ENCODE data around the gene TMEM248. TPM values are rescaled to one million over a fixed set of nuclear protein-coding genes. Genes with fewer than 3 reads are reported as not detected.
"Not testable (repeated sequence)": the region's sequence is repeated elsewhere in the genome, so short reads cannot be mapped to it uniquely, and the experiment has no call there.

TMEM248 gene
- total RNA-seq, 2 experiments from 2014 or later = 88.3 to 91.6 TPM

DNA sequence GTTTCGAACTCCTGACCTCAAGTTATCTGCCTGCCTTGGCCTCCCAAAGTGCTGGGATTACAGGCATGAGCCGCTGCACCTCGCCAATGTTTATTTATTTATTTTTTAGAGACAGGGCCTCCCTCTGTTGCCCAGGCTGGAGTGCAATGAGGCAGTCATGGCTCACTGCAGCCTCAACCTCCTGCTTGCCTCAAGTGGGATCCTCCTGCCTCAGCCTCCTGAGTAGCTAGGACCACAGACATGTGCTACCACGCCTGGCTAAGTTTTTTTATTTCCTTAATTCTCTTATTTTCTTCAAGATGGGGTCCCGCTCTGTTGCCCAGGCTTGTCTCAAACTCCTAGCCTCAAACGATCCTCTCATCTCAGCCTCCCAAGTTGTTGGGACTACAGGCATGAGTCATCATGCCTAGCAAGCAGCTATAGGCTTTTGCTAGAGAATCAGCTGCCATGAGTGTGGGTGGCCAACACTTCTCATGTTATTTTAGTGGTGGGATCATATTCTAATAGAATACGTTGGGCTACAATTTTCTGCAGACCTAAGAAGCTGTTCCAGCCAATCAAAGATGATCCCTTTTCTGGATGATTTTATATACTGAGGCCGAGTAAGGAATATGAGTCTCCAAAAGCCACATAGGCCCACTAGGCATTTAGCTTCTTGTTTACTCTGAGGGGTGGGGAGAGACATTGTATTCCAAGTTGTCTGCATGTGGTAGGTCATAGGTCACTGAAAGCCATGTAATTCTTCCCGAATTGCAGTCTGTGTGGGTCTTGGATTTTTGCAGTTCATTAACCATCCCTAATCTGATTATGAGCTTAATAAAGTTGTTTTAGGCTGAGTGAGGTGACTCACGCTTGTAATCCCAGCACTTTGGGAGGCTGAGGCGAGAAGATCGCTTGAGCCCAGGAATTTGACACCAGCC, 7.6 kb upstream of the TMEM248 start:
- no peaks in the 10 kb centered on the region for H3K9me3 Mint-ChIP-seq
- H3K36me3 Mint-ChIP-seq (ENCODE audit: low read depth) = no peaks in the 10 kb centered on the region
- DNase-seq = no peak
- no peaks in the 10 kb centered on the region for H3K4me1 Mint-ChIP-seq
- CTCF ChIA-PET = no interaction called here
- H3K4me3 Mint-ChIP-seq = no peak overlapping the region
- H3K27me3 Mint-ChIP-seq = peaks cover 2% of the 10 kb centered on the region
- H3K27ac Mint-ChIP-seq = no peak overlapping the region
- POLR2A ChIA-PET = no interaction called here

DNA sequence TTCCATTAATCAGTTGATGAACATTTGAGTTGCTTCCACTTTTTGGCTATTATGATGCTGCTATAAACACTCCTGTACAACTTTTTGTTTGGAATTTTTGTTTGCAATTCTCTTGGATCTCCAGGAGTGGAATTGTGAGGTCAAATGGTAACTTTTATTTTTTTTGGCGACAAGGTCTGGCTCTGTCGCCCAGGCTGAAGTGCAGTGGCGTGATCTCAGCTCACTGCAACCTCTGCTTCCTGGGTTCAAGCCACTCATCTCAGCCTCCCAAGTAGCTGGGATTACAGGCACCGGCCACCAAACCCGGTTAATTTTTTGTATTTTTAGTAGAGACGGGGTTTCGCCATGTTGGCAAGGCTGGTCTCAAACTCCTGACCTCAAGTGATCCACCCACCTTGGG, 3.1 kb upstream of the TMEM248 start:
- peaks cover 13% of the 10 kb centered on the region for H3K36me3 Mint-ChIP-seq (ENCODE audit: low read depth)
- H3K27ac Mint-ChIP-seq, CTCF ChIA-PET, DNase-seq, H3K4me3 Mint-ChIP-seq, H3K9me3 Mint-ChIP-seq, H3K27me3 Mint-ChIP-seq, POLR2A ChIA-PET: not testable (repeated sequence)
- H3K4me1 Mint-ChIP-seq = peaks cover 24% of the 10 kb centered on the region

DNA sequence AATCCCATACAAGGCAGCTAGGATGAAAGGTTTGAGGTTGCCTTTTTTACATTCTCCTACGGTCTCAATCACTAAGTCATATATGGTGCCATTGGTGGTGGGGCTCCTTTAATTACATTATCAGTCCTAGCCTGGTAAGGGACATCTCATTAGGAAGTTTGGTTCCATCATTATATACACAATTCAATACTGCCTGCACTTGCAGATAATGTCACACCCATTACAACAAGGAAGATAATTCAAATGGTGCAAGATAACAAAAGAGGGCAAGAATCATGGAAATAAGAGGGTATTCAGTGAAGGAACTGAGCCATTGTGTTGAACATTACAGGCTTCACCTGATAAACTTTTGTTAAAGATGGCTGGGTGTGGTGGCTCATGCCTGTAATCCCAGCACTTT, 1.7 kb upstream of the TMEM248 start:
- no peaks in the 10 kb centered on the region for H3K9me3 Mint-ChIP-seq
- no peak overlapping the region for H3K27ac Mint-ChIP-seq
- ChIA-PET POLR2A (no interaction called here), CTCF (no interaction called here)
- no peak overlapping the region for H3K4me3 Mint-ChIP-seq
- peaks cover 2% of the 10 kb centered on the region for H3K27me3 Mint-ChIP-seq
- peaks cover 36% of the 10 kb centered on the region for H3K4me1 Mint-ChIP-seq
- no peak for DNase-seq
- H3K36me3 Mint-ChIP-seq (ENCODE audit: low read depth) = peaks cover 13% of the 10 kb centered on the region

DNA sequence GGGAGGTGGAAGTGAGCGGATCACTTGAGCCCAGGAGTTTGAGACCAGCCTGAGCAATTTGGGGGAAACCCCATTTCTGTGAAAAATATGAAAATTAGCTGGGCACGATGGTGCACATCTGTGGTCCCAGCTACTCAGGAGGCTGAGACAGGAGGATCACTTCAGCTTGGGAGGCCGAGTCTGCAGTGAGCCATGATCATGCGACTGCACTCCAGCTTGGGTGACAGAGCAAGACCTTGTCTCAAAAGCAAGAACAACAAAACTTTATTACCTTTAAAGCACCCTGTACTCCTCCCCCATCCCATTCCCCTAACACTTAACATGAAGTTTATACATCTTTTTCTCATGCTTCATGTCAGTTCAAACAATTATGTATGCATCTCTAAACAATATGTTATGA, 1.3 kb upstream of the TMEM248 start:
- H3K27ac Mint-ChIP-seq = no peak overlapping the region
- no peaks in the 10 kb centered on the region for H3K9me3 Mint-ChIP-seq
- POLR2A ChIA-PET = interaction anchor here (3.7 kb wide), 1 partner anchor 75 kb away, joined by 53 read pairs; no protein-coding TSS in a partner anchor
- peaks cover 36% of the 10 kb centered on the region for H3K4me1 Mint-ChIP-seq
- H3K27me3 Mint-ChIP-seq = peaks cover 2% of the 10 kb centered on the region
- DNase-seq = no peak
- H3K36me3 Mint-ChIP-seq (ENCODE audit: low read depth) = peaks cover 13% of the 10 kb centered on the region
- CTCF ChIA-PET = no interaction called here
- H3K4me3 Mint-ChIP-seq = no peak overlapping the region

DNA sequence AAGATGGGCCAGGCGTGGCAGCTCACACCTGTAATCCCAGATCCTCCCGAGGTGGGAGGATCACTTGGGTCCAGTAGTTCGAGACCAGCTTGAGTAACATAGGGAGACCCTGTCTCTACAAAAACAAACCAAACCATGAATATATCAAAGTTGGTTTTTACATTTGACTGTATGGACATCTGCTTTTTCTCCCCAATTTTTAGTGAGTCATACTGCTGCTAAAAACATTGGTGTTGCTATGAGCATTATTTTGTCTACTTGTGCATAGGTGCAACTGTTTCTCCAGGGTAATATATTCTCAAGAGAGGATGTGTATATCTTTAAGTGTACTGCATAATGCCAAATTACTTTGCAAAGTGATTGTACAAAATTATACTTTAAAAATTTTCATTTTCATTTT, 769 bp upstream of the TMEM248 start:
- H3K27ac Mint-ChIP-seq = no peak overlapping the region

DNA sequence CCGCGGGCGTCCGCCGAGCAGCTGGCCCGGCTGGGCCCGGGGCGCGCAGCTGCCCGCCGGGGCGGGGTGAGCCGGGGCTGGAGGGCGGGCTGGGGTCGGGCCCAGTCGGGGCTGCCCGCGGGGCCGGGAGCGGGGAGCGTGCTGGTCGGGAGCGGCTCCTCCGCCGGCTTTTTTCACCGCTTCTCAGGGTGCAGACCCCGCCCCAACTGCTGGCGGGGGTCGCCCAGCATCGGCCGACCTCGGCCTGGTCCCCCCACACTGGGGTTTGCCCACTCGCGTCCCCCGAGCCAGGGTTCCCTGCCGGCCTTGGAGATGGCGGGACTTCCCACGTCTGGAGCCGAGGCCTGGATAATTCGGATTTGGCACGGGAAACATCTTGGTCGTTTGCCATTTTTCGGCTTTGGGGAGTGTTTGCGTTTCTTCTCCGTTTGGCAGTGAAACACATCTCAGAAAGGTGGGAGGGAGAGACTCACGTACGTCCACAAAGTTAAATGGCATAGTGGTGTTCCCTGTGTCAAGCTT, 432 bp downstream of the TMEM248 start:
- Mint-ChIP-seq H3K27me3 (peaks cover 2% of the 10 kb centered on the region), H3K36me3 (ENCODE audit: low read depth) (peaks cover 24% of the 10 kb centered on the region), H3K9me3 (no peaks in the 10 kb centered on the region), H3K4me3 (peak overlapping the region; percentile 98), H3K27ac (peak overlapping the region; percentile 97), H3K4me1 (peaks cover 43% of the 10 kb centered on the region)
- POLR2A ChIA-PET = interaction anchor here (0.8 to 3.7 kb wide), 18 partner anchors 9 to 428 kb away, joined by 3 to 53 read pairs (median 4); partner anchors contain the start of genes KCTD7, RABGEF1, SBDS and TYW1
- DNase-seq = peak; percentile 31
- CTCF ChIA-PET = interaction anchor here (0.8 to 1.5 kb wide), 5 partner anchors 9 to 77 kb away, joined by 3 to 7 read pairs (median 4); no protein-coding TSS in a partner anchor

More for the DNA sequence above, 769 bp upstream of the TMEM248 start:
- H3K36me3 Mint-ChIP-seq (ENCODE audit: low read depth) = peaks cover 17% of the 10 kb centered on the region
- H3K9me3 Mint-ChIP-seq = no peaks in the 10 kb centered on the region
- DNase-seq = no peak
- H3K4me1 Mint-ChIP-seq = peaks cover 37% of the 10 kb centered on the region
- CTCF ChIA-PET = interaction anchor here (1.0 kb wide), 1 partner anchor 75 kb away, joined by 3 read pairs; no protein-coding TSS in a partner anchor
- peaks cover 2% of the 10 kb centered on the region for H3K27me3 Mint-ChIP-seq
- POLR2A ChIA-PET = interaction anchor here (0.6 to 3.7 kb wide), 8 partner anchors 21 to 427 kb away, joined by 3 to 53 read pairs (median 6); partner anchors contain the start of genes RABGEF1, SBDS and TYW1
- H3K4me3 Mint-ChIP-seq = peak overlapping the region; percentile 100

DNA sequence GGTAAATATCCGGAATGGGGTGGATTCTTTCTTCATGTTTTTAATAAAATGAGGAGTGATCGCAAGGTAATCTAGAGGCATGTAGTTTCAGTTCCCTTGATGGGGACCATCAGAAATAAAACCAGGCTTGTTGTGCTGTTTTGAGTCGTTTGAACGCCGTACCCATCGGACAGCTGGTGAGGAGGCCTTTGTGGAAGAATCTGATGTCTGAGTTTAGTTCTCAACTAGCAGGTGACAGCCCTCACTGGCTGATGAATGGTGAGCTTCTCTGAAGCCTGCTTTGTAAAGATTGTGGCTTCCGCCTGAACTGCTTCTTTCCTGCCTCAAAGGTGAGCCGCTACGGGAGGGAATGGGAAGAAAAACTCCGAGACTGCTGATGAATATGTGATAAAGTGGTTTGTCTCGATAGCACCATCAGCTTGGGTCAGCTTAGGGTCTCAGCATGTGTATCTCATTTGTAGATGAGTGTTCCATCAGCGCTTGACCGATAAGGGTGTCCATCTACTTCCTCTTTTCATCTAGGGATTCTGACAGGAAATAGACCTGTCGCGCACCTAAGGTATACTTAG, 977 bp downstream of the TMEM248 start:
- Mint-ChIP-seq H3K36me3 (ENCODE audit: low read depth) (peaks cover 24% of the 10 kb centered on the region), H3K4me1 (peaks cover 47% of the 10 kb centered on the region), H3K27me3 (peaks cover 2% of the 10 kb centered on the region), H3K9me3 (no peaks in the 10 kb centered on the region), H3K4me3 (peak overlapping the region; percentile 98), H3K27ac (peak overlapping the region; percentile 97)
- ChIA-PET CTCF (interaction anchor here (0.8 to 1.5 kb wide), 5 partner anchors 8 to 78 kb away, joined by 3 to 7 read pairs (median 4); no protein-coding TSS in a partner anchor), POLR2A (interaction anchor here (0.8 to 3.7 kb wide), 12 partner anchors 8 to 428 kb away, joined by 3 to 53 read pairs (median 5); partner anchors contain the start of genes KCTD7, RABGEF1, SBDS and TYW1)
- DNase-seq = peak; percentile 47

DNA sequence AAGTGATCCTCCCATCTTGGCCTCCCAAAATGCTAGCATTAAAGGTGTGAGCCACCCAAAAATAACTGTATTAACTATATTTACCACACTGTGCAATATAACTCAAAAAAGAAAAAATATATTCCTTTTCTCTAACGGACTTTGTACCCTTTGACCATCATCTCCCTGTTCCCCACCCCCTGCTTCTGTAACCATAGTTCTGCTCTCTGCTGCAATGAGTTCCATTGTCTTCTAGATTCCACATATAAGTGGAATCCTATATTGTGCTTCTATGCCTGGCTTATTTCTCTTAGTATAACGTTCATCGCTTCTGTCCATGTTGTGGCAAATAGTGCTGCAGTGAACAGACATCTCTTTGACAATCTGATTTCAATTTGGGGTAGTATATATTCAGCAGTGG, 4.2 kb downstream of the TMEM248 start:
- Mint-ChIP-seq H3K27ac (no peak overlapping the region), H3K4me1 (peaks cover 56% of the 10 kb centered on the region), H3K9me3 (no peaks in the 10 kb centered on the region), H3K27me3 (no peaks in the 10 kb centered on the region), H3K36me3 (ENCODE audit: low read depth) (peaks cover 45% of the 10 kb centered on the region), H3K4me3 (no peak overlapping the region)
- ChIA-PET CTCF (no interaction called here), POLR2A (no interaction called here)
- no peak for DNase-seq

DNA sequence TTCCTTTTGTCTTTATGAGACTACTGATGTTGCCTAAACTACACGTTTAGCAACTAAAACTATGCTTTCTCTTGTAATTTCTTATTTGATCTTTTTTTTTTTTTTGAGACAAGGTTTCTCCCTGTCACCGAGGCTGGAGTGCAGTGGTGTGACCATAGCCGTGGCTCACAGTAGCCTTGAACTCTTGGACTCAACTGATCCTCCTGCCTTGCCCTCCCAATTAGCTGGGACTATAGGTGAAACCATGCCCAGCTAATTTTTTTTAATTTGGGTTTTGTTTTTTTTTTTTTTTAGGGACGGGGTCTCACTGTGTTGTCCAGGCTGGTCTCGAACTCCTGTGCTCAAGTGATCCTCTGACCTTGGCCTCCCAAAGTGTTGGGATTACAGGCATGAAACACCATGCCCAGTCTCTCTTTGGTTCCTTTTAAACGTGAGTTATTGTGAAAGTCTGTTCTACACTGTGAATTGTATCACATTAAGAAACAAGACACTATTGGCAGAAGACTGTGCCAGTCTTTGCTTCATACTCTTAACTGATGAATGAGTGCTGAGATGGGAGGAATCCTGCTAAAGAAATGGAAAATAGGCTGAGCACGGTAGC, 6.4 kb downstream of the TMEM248 start:
- POLR2A ChIA-PET = no interaction called here
- no peaks in the 10 kb centered on the region for H3K27me3 Mint-ChIP-seq
- H3K9me3 Mint-ChIP-seq = no peaks in the 10 kb centered on the region
- H3K36me3 Mint-ChIP-seq (ENCODE audit: low read depth) = peaks cover 44% of the 10 kb centered on the region
- no peak overlapping the region for H3K4me3 Mint-ChIP-seq
- no peak overlapping the region for H3K27ac Mint-ChIP-seq
- peaks cover 46% of the 10 kb centered on the region for H3K4me1 Mint-ChIP-seq
- CTCF ChIA-PET = no interaction called here
- DNase-seq = no peak

DNA sequence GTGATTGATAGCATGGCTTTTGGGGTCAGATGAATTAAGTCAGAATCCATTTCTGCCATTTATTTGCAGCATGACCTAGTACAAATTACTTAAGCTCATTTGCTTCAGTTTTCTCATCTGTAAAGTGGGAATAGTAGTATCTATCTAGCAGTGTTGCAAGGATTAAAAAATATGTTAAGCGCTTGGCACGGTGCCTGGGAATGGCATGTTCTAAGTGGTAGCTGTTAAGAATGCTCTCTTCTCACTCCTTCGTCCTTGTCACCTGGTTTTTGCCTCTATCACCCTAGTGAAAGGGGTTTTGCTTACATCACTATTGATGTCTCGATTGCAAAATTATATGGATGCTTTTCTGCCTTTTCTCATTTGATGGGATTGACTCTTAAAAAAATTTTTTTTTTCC, 7.4 kb downstream of the TMEM248 start:
- POLR2A ChIA-PET = no interaction called here
- H3K27ac Mint-ChIP-seq = no peak overlapping the region

DNA sequence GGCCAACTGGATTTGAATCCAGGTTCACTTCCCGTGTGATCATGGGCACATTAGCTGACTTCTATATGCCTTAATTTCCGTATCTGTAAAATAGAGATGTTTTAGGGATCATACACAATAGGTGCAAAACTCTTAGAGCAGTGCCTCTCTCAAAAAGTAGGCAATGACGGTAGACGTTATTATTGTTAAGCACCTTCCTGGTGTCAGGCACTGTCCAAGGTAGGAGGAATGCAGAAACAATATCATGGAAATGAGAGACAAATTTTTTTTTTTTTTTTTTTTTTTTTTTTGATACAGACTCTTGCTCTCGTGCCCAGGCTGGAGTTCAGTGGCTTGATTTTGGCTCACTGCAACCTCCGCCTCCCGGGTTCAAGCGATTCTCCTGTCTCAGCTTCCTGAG, 8.1 kb downstream of the TMEM248 start:
- no peaks in the 10 kb centered on the region for H3K27me3 Mint-ChIP-seq
- no peaks in the 10 kb centered on the region for H3K9me3 Mint-ChIP-seq
- ChIA-PET CTCF (no interaction called here), POLR2A (interaction anchor here (1.6 kb wide), 1 partner anchor 7 kb away, joined by 5 read pairs; no protein-coding TSS in a partner anchor)
- no peak overlapping the region for H3K4me3 Mint-ChIP-seq
- peaks cover 47% of the 10 kb centered on the region for H3K36me3 Mint-ChIP-seq (ENCODE audit: low read depth)
- no peak overlapping the region for H3K27ac Mint-ChIP-seq
- no peak for DNase-seq
- peaks cover 36% of the 10 kb centered on the region for H3K4me1 Mint-ChIP-seq

More for the DNA sequence above, 7.4 kb downstream of the TMEM248 start:
- H3K4me1 Mint-ChIP-seq = peaks cover 41% of the 10 kb centered on the region
- DNase-seq = no peak
- CTCF ChIA-PET = interaction anchor here (0.6 kb wide), 1 partner anchor 208 kb away, joined by 3 read pairs; no protein-coding TSS in a partner anchor
- no peaks in the 10 kb centered on the region for H3K9me3 Mint-ChIP-seq
- H3K27me3 Mint-ChIP-seq = no peaks in the 10 kb centered on the region
- H3K36me3 Mint-ChIP-seq (ENCODE audit: low read depth) = peaks cover 44% of the 10 kb centered on the region
- H3K4me3 Mint-ChIP-seq = no peak overlapping the region

DNA sequence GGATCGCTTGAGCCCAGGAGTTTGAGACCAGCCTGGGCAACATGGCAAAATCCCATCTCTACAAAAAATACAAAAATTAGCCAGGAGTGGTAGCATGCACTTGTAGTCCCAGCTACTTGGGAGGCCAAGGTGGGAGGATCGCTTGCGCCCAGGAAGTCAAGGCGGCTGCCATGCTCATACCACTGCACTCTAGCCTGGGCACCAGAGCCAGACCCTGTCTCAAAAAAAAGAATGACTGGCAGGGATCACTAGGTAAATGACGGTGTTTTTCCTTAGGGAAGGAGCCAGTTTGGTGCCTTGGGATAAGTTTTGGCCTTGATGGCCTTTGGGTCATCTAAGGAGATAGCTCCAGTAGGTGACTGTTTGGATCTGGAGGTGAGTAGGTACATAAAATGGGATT, 8.9 kb downstream of the TMEM248 start:
- H3K4me3 Mint-ChIP-seq = no peak overlapping the region
- POLR2A ChIA-PET = interaction anchor here (1.6 kb wide), 1 partner anchor 8 kb away, joined by 5 read pairs; no protein-coding TSS in a partner anchor
- H3K27me3 Mint-ChIP-seq = no peaks in the 10 kb centered on the region
- H3K9me3 Mint-ChIP-seq = no peaks in the 10 kb centered on the region
- peaks cover 51% of the 10 kb centered on the region for H3K36me3 Mint-ChIP-seq (ENCODE audit: low read depth)
- H3K27ac Mint-ChIP-seq = peak overlapping the region; percentile 47
- CTCF ChIA-PET = interaction anchor here (1.0 kb wide), 1 partner anchor 9 kb away, joined by 3 read pairs; the partner anchor contains the start of gene TMEM248
- DNase-seq = no peak
- peaks cover 39% of the 10 kb centered on the region for H3K4me1 Mint-ChIP-seq
